WERI-Rb-1 (cell line): ENCODE results near the gene DMRTA2.
A peak's percentile ranks its signal among the peaks of the same experiment; 100 is the strongest.

ENCODE experiments used
- DNase-seq: peaks from one replicate; pipeline ENCODE4 v3.0.0-alpha.2; 2020
- H3K27ac ChIP-seq: fragments of 250-450 bp; sonication (Bioruptor Pico); 2 replicates; pipeline ENCODE4 v1.5.1; 2020; ENCODE audit warnings: mild to moderate bottlenecking, moderate library complexity
- H3K27me3 ChIP-seq: fragments of 250-450 bp; sonication (Bioruptor Pico); 2 replicates; pipeline ENCODE4 v1.5.1; 2021; ENCODE audit warnings: mild to moderate bottlenecking, low read depth, moderate library complexity; ENCODE audit not compliant: insufficient read depth, severe bottlenecking
- H3K36me3 ChIP-seq: fragments of 250-450 bp; sonication (Bioruptor Pico); 2 replicates; pipeline ENCODE4 v1.5.1; 2020; ENCODE audit warnings: mild to moderate bottlenecking, moderate library complexity
- H3K4me3 ChIP-seq: 2 replicates; pipeline ENCODE4 v1.5.1; 2011; ENCODE audit warnings: low read depth, mild to moderate bottlenecking, control low read depth, low read length
- H3K9me3 ChIP-seq: fragments of 250-450 bp; sonication (Bioruptor Pico); 2 replicates; pipeline ENCODE4 v1.5.1; 2021; ENCODE audit warnings: mild to moderate bottlenecking, moderate library complexity; ENCODE audit not compliant: severe bottlenecking
- CTCF ChIP-seq: IDR thresholded peaks from 2 replicates; pipeline ENCODE4 v1.5.1; 2011; ENCODE audit warnings: low read depth, mild to moderate bottlenecking, control low read depth, inconsistent platforms, low read length

DMRTA2 gene

GRCh38 chr1:50368179-50369007, 54.9 kb downstream of the DMRTA2 start:
- Histone ChIP-seq H3K27me3 (peaks cover 6% of the 10 kb centered on the region), H3K36me3 (no peaks in the 10 kb centered on the region), H3K9me3 (no peaks in the 10 kb centered on the region), H3K4me3 (peak overlapping the region; percentile 15; the same call in 1 of the 2 replicates), H3K27ac (no peak overlapping the region)
- peak; percentile 53 for DNase-seq
- TF ChIP-seq CTCF: peak; percentile 46
